K562 (cell line): Measurements from ENCODE around the gene CHD5. TPM values are rescaled to one million over a fixed set of nuclear protein-coding genes. Genes with fewer than 3 reads are reported as not detected.

Experiments
- ATF1 ChIP-seq, 2 experiments: fragments of 450-650 bp in 1 of 2; IDR thresholded peaks; 2 replicates each; pipeline ENCODE4 v1.6.1; 2016; ENCODE audit warnings: missing compliant biosample characterization in 1 of 2, missing genetic modification characterization in 1 of 2
- BCLAF1 ChIP-seq, 2 experiments: fragments of 450-650 bp in 1 of 2; IDR thresholded peaks; 2 replicates each; pipeline ENCODE4 v1.6.1; 2011 to 2017; ENCODE audit warnings: low read depth in 2 of 2, antibody characterized with exemption in 1 of 2, borderline replicate concordance in 1 of 2, low read length in 1 of 2, mild to moderate bottlenecking in 1 of 2, mixed read lengths in 1 of 2; ENCODE audit not compliant: control insufficient read depth in 1 of 2
- BHLHE40 ChIP-seq: IDR thresholded peaks from 2 replicates; pipeline ENCODE4 v1.6.1; 2011; ENCODE audit warnings: low read length, improper control_type of control experiment
- CAMTA2 ChIP-seq: fragments of 250-450 bp; sonication (Bioruptor Pico); conservative IDR thresholded peaks from 2 replicates; pipeline ENCODE4 v1.5.1; 2022
- CBFA2T3 ChIP-seq: fragments of 450-650 bp; IDR thresholded peaks from 2 replicates; pipeline ENCODE4 v1.6.1; 2017
- CREB3L1 ChIP-seq: fragments of 450-650 bp; IDR thresholded peaks from 2 replicates; pipeline ENCODE4 v1.6.1; 2014; ENCODE audit warnings: low read depth, mild to moderate bottlenecking, moderate library complexity, borderline replicate concordance
- GTF2F1 ChIP-seq: IDR thresholded peaks from 2 replicates; pipeline ENCODE4 v1.6.1; 2011; ENCODE audit warnings: low read depth, low read length, improper control_type of control experiment
- HDAC1 ChIP-seq, 2 experiments: fragments of 450-650 bp; IDR thresholded peaks; 2 replicates each; pipeline ENCODE4 v1.6.1; 2016 to 2017; ENCODE audit warnings: inconsistent platforms in 1 of 2, mild to moderate bottlenecking in 1 of 2, moderate library complexity in 1 of 2
- MAFG ChIP-seq: fragments of 450-650 bp; conservative IDR thresholded peaks from 2 replicates; pipeline ENCODE4 v1.6.1; 2016; ENCODE audit warnings: missing genetic modification characterization, missing compliant biosample characterization
- MIER1 ChIP-seq: fragments of 450-650 bp; IDR thresholded peaks from 2 replicates; pipeline ENCODE4 v1.6.1; 2016; ENCODE audit warnings: antibody characterized with exemption, mild to moderate bottlenecking, low read depth
- MYBL2 ChIP-seq, 2 experiments: fragments of 450-650 bp in 1 of 2; sonication (generic) in 1 of 2; formaldehyde crosslinking in 1 of 2; IDR thresholded peaks; 2 replicates each; pipeline versions ENCODE4 v1.6.1 to v1.8.1; 2017 to 2022; ENCODE audit warnings: borderline replicate concordance in 1 of 2, inconsistent platforms in 1 of 2, low read depth in 1 of 2, mild to moderate bottlenecking in 1 of 2, missing genetic modification reagents in 1 of 2, moderate library complexity in 1 of 2
- POLR2A ChIP-seq: fragments of 450-650 bp; conservative IDR thresholded peaks from 2 replicates; pipeline ENCODE4 v1.6.1; 2016
- POLR2AphosphoS2 ChIP-seq: IDR thresholded peaks from 2 replicates; pipeline ENCODE4 v1.6.1; 2012; ENCODE audit warnings: low read length, improper control_type of control experiment
- RB1 ChIP-seq: fragments of 450-650 bp; IDR thresholded peaks from 2 replicates; pipeline ENCODE4 v1.6.1; 2017; ENCODE audit warnings: low read depth, mild to moderate bottlenecking
- SMAD4 ChIP-seq: fragments of 250-450 bp; sonication (Bioruptor Pico); conservative IDR thresholded peaks from 2 replicates; pipeline ENCODE4 v1.8.0; 2021; ENCODE audit warnings: inconsistent platforms, mild to moderate bottlenecking, moderate library complexity
- SMC3 ChIP-seq: conservative IDR thresholded peaks from 2 replicates; pipeline ENCODE4 v1.6.1; 2011; ENCODE audit warnings: low read depth, low read length, improper control_type of control experiment; ENCODE audit not compliant: insufficient read depth
- SRSF1 ChIP-seq: fragments of 200-400 bp; formaldehyde crosslinking; IDR thresholded peaks from 2 replicates; pipeline ENCODE4 v1.6.1; 2017; ENCODE audit warnings: mild to moderate bottlenecking, low read depth, low read length, moderate library complexity
- TAL1 ChIP-seq: fragments of 450-650 bp; IDR thresholded peaks from 2 replicates; pipeline ENCODE4 v1.6.1; 2016; ENCODE audit warnings: mild to moderate bottlenecking
- ZBTB8A ChIP-seq: fragments of 450-650 bp; IDR thresholded peaks from 2 replicates; pipeline ENCODE4 v1.6.1; 2018; ENCODE audit warnings: mild to moderate bottlenecking, moderate library complexity; ENCODE audit not compliant: partially characterized antibody
- ZC3H4 ChIP-seq: sonication (generic); formaldehyde crosslinking; IDR thresholded peaks from 2 replicates; pipeline ENCODE4 v1.9.0; 2021; ENCODE audit warnings: missing genetic modification reagents, borderline replicate concordance
- ZNF12 ChIP-seq: sonication (generic); formaldehyde crosslinking; IDR thresholded peaks from 2 replicates; pipeline ENCODE4 v1.4.0; 2020; ENCODE audit warnings: mild to moderate bottlenecking, missing genetic modification reagents
- ZNF140 ChIP-seq: fragments of 250-450 bp; sonication (Bioruptor Pico); IDR thresholded peaks from 2 replicates; pipeline ENCODE4 v1.8.0; 2021; ENCODE audit warnings: moderate library complexity, mild to moderate bottlenecking, inconsistent platforms
- ZNF282 ChIP-seq: sonication (generic); formaldehyde crosslinking; IDR thresholded peaks from 2 replicates; pipeline ENCODE4 v1.8.1; 2023; ENCODE audit warnings: missing genetic modification reagents
- ZNF354B ChIP-seq: fragments of 250-450 bp; sonication (Bioruptor Pico); IDR thresholded peaks from 2 replicates; pipeline ENCODE4 v1.4.0; 2020
- polyA plus RNA-seq, 8 experiments: library from polyadenylated mRNA; depleted of rRNA in 4 of 8; stranded (reverse) in 5 of 8; unstranded in 3 of 8; fragments of >200 nt; fragmentation: Nextera tagmentation in 2 of 8; fragmentation: Illumina TruSeq in 1 of 8; extraction: Ambion mirVana in 2 of 8; extraction: Trizol in 1 of 8; gene quantifications; 2 replicates each; pipeline versions ENCODE4 v1.2.1 to v1.2.3, GENCODE V29; 2011 to 2014; ENCODE audit warnings: inconsistent platforms in 1 of 8, missing spikeins in 1 of 8
- total RNA-seq, 7 experiments: library from RNA; depleted of rRNA in 6 of 7; stranded (reverse); fragments of >200 nt in 6 of 7; fragmentation: Illumina TruSeq in 2 of 7; extraction: Trizol in 2 of 7; gene quantifications; 2 replicates each; pipeline versions ENCODE4 v1.2.1 to v1.2.3, GENCODE V29; 2011 to 2021; ENCODE audit warnings: low replicate concordance in 1 of 7

Gene CHD5
- total and polyA plus RNA-seq, 9 of the 15 experiments (the other 6 are each of a cell fraction or from before 2014, with no cell fraction given) = 0.03 to 0.52 (median 0.11) TPM; not detected in 2

DNA sequence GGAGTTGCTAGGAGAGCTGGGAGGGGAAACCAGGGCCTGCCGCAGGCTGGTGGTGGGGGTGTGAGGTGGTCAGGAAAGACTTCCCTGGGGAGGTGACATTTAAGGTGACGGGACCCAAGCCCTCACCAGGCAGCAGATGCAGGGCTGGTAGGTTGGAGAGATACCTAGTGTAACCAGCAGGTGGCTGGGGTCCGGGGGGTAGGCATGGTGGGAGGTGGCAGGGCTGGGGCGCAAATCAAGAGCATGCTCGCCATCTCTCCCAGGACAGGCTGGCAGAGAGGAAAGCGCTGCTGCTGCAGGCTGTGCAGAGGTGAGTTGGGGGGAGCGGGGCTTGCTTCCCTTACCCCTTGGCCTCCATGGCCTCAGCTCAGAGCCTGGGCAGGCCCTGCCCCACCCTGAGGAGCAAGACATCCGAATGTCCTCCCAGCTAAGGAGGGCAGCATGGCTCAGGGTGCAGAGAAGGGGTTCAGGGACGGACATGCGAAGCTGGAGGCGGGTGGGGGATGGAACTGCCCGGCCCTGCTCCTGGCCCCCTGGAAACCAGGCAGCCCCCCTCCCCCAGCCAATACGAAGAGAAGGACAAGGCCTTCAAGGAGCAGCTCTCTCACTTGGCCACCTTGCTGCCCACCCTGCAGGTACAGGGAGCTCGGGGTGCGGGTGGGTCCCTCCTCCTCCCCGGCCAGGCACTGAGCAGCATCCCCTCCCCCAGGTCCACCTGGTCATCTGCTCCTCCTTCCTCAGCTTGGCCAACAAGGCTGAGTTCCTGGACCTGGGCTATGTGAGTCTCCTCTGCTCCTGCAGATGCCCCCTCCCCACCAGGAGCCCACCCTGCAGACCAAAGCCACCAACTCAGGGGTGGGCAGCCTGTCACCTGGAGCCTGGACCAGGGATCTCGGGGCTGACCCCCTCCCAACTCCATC is 29.8 kb upstream of the CHD5 start (continued):
- TF ChIP-seq BCLAF1 (IDR thresholded peaks at IDR 0.05; ENCODE audit: borderline replicate concordance in 1 of 2, control insufficient read depth in 1 of 2, low read depth in 2 of 2, low read length in 1 of 2) = no peak
- no peak for TF ChIP-seq POLR2AphosphoS2
- TF ChIP-seq ATF1 (CRISPR knock-in tag; IDR thresholded peaks at IDR 0.05) = no peak
- TF ChIP-seq ATF1 (tag; IDR thresholded peaks at IDR 0.05) = 0 out of 2 replicates have a peak, but pooled peaks have one; percentile 8
- 0 out of 2 replicates have a peak, but pooled peaks have one; percentile 30 for TF ChIP-seq MIER1
- TF ChIP-seq RB1 = no peak
- no peak for TF ChIP-seq ZNF12 (CRISPR knock-in tag)
- TF ChIP-seq HDAC1 (IDR thresholded peaks at IDR 0.05) = 0 out of 4 replicates have a peak, but pooled peaks of 1 of the 2 experiments have one; percentile 2
- no peak for TF ChIP-seq CREB3L1
- TF ChIP-seq ZNF354B (CRISPR knock-in tag) = no peak
- TF ChIP-seq BHLHE40 = no peak
- no peak for TF ChIP-seq SMAD4 (CRISPR knock-in tag)
- TF ChIP-seq MYBL2 (IDR thresholded peaks at IDR 0.05; ENCODE audit: low read depth) = no peak
- 0 out of 2 replicates have a peak, but pooled peaks have one; percentile 2 for TF ChIP-seq MYBL2 (CRISPR knock-in tag; IDR thresholded peaks at IDR 0.05; ENCODE audit: borderline replicate concordance)
- TF ChIP-seq TAL1 = no peak
- no peak for TF ChIP-seq CAMTA2 (CRISPR knock-in tag)
- no peak for TF ChIP-seq CBFA2T3
- TF ChIP-seq ZNF282 = no peak
- no peak for TF ChIP-seq MAFG (tag)
- no peak for TF ChIP-seq ZNF140 (CRISPR knock-in tag)
- TF ChIP-seq GTF2F1 = no peak
- no peak for TF ChIP-seq SMC3
- no peak for TF ChIP-seq ZBTB8A
- no peak for TF ChIP-seq POLR2A
- 0 out of 2 replicates have a peak, but pooled peaks have one; percentile 36 for TF ChIP-seq ZC3H4 (CRISPR knock-in tag)
- no peak for TF ChIP-seq SRSF1
